DMS79 (cell line): Measurements from ENCODE around the gene IFT88.

Source experiments
- DNase-seq: peaks from one replicate; lab custom pipeline; 2025; lab: John Stamatoyannopoulos, UW

IFT88 gene

DNA sequence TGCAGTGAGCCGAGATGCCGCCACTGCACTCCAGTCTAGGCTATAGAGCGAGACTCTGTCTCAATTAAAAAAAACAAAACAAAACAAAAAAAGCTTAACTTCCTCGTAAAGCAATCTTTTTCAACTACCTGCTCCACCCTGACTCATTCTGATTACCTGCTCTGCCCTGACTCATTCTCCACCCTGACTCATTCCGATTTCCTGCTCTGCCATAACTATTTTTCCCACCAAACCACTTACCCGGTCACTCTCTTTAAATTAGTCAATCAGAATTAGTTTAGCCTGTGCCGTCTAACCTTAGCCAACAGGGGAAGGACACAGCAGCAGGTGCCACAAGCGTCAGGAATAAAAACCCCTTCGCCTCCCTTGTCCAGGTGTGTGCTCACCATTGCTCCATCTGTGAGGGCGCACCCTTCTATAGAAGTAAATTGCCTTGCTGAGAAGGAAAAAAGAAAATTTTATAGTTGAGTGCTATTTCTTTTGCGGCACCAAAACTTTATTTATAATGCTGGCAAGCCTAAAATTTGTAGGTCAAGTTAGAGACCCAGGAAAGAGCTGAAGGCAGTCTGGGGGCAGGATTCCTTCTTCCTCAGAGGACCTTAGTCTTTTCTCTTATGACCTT, 1.7 kb upstream of the IFT88 start:
- DNase-seq, result no peak

DNA sequence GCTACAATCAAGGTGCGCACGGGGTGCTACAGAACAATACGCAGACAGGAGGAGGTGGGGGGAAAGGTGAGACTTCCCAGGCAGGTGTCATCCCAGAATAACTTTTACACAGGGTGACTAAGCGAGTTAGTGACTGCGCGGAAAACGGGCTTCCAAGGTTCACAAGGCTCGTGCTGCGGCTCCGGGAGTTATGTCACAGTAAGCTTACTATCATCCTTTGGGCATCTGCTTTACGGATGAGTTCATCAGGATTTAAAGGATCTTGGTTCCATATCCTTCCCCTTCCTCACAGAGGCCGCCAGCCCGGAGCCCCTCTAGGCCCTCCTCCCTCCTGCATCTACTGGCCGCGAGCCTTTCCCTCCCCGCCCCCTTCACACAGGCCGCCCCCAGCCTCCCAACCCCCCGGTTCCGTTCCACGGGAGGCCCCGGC, 474 bp upstream of the IFT88 start:
- DNase-seq, result peak; percentile 42

DNA sequence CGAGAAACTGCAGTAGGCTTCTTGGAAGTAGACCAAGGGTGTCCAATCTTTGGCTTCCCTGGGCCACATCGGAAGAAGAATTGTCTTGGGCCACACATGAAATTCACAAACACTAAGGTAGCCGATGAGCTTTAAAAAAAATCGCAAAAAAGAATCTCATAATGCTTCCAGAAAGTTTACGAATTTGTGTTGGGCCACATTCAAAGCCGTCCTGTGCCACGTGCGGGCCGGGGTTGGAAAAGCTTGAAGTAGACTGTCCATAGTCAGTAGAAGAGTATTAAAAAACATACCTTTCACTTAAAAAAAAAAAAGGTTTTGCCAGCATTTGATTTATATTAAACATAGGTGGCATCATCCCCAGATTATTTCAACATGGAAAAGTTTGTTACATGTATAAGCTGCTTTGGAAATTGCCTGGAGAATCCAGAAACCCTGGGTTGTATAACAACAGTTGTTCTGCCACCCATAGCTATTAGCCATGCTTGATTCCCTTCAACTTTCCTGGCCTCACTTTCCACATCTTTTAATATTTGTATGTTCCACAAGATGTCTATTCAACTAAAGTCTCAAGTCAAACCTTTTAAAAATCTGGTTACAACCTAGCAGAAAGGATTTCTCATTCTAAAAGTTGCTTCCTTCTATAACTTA, 1.0 kb downstream of the IFT88 start:
- DNase-seq, result no peak

DNA sequence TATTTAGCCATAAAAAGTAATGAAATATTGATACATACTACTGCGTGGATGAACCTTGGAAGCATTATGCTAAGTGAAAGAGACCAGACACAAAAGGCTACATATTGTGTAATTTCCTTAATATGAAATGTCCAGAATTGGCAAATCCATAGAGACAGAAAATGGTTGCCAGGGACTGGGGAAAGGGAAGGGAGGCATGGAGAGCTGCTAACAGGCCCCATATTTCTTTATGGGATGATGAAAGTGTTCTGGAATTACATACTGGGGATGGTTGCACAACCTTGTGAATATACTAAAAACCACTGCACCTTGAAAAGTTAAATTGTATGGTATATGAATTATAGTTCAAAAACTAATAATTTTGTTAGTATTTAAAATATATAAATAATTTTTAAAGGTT, 3.6 kb downstream of the IFT88 start:
- no peak for DNase-seq

DNA sequence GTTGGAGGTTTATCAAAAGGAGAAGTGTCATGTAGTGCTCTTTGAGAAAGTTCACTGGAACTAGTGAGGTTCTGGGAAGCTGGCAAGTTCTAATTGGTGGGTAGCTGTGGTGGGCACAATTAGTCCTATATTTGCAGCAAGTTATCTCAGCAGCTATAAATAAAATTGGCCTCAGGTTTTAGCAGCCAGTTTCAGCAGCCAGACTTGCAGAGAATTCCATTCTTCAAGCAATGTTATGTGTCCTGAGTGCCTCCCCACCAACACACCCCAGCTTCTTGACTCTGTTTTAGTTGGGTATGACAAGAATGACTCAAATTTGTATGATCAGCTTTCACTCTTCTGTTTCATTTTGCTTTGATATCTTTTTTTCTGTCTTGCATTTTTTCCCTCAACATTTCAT, 4.7 kb downstream of the IFT88 start:
- DNase-seq, result no peak

DNA sequence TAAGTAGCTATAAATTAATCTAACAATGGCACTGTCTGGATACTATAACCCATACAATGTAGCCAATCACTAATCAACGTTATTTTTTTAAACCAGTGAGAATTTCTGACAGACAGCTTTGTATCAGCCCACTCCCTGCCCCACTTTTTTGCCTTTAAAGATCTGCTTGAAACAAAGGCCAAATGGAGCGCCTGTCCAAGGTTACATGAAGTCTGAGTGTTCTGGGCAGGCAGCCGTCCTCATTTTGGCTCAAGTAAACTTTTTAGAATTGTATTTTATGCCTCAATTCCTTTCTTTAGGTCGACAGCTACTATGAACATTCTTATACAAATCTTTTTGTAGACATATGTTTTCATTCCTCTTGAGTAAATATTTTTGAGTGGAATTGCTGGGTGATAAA, 6.2 kb downstream of the IFT88 start:
- DNase-seq, result no peak

DNA sequence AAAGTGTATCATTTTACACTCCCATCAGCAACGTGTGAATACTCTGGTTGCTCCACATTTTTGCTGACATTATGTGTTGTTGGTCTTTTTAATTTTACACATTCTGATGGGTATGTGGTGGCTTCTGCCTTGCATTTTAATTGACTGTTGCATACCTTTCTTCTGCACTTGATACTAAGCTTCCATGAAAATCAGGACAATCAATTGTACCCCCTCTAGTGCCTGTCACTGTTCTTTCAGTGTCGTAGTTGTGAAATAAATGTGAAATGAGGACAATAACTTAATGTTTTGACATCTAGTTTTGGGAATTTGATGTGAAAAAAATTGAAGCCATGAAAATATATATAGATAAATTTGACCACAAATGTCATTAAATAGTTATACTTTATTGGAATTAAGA, 6.7 kb downstream of the IFT88 start:
- no peak for DNase-seq

DNA sequence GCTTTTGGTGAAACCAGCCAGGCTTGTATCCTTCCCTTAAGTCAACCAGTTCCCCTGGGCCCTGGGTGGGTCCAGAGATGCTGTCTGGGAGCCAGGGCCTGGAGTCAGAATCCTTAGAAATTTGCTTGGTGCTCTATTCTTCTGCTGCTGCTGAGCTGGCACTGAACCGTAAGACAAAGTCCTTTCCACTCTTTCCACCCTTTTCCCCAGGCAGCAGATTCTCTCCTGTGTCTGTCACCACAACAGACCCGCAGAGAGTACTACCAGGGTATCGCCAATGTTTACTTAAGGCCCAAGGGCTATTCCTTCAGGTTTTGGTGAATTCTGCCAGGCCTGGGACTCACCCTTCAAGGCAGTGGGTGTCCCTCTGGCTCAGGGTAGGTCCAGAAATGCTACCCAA, 12.2 kb downstream of the IFT88 start:
- DNase-seq, result no peak

DNA sequence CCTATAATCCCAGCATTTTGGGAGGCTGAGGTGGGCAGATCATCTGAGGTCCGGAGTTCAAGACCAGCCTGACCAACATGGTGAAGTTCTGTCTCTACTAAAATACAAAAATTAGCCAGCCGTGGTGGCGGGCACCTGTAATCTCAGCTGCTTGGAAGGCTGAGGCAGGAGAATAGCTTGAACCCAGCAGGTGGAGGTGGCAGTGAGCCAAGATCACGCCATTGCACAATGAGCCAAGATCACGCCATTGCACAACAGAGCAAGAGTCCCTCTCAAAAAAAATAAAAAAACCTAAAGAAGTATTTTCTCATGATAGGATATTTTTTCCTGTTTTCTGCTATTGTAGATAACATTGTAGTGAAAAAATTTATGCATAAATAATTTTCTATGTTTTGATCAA, 13.3 kb downstream of the IFT88 start:
- no peak for DNase-seq

DNA sequence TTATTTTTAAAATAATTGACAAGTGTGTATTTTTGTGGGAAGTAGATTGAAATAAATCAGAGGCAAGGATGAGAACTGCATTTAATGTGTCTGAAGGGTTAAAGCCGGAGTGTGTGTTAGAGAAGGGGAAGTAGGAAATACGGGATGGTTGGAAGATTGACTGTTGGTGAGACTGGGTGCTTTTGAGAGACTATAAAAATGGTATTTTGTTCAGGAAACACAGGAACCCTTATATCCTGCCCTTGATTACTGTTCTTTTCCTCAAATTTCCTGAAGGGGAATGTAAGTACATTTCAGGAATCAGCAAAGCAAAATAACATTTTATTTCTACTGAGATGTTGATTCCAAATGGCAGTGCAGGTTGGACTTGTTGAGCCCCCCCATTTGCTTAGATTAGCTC, 15.1 kb downstream of the IFT88 start:
- no peak for DNase-seq

DNA sequence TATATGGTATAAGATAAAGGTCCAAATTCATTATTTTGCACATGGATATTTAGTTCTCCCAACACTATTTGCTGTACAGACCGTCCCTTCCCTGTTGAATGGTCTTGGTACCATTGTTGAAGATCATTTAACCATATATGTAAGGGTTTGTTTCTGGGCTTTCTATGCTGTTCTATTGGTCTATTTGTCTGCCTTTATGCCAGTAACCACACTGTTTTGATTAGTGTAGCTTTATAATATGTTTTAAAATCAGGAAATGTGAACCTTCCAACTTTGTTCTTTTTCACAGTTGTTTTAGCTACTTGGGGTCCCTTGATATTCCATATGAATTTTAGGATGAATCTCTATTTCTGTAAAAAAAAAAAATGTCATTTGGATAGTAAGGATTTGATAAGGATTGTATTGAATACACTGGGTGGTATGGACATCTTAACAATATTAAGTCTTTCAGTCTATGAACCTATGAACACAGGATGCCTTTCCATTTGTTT, 16.9 kb downstream of the IFT88 start:
- no peak for DNase-seq

DNA sequence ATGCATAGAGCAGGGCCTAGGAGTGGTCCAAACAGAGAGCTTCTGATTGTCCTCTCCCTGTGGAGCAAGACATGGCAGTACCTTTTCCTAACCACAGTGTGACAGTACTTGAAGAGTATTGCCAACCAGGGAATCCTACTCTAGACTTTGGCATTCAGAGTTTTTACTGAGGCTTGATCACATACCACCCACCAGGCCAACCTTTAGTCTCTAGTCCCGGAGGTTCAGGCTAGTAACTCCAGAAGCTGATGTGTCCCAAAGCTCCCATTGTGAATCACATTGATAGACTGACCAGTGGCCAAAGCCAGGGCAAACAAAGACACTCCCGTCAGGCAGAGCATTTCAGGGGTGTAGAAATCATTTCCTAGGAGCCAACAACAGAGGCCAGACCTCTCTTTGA, 18.4 kb downstream of the IFT88 start:
- DNase-seq, result no peak

DNA sequence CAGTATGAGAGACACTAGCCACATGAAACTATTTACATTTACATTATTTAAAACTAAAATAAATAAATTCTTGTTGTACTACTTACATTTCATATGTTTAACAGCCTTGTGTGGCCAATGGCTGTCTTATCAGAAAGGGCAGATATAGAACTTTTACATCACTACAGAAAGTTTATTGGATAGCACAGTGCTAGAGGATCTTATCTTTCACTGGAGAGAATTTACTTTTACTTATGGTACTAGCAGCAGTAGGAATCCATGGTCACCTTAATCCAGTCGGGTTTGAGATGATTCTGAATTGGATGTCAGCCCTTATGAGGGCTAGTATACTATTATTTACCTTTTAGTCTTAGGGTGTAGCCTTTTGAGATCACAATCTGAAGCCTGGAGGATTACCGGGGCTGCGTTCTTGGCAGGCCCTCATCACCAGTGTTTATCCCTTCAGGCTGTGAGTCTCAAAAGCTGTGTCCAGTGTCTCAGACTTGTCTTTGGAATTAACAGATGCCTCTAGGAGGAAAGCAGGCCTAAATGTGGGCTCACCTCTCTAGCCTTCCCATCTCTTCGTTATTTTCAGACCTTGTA, 21.7 kb downstream of the IFT88 start:
- no peak for DNase-seq

DNA sequence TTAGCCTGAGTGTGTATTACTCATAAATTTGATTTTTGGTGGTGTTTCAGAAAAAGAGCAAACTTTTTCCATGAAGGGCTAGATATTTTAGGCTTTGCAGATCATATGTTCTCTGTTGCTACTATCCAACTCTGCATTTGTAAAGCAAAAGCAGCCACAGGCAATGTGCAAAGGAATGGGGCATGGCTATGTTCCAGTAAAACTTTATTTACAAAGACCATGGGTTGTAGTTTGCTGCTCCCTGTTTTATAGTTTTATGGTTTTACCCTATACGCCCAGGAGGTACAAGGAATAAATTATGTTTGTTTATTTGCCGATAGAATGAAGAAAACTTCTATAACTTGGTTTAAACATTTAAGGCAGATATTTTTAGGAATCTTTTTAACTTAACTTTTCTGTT, 23.6 kb downstream of the IFT88 start:
- no peak for DNase-seq

DNA sequence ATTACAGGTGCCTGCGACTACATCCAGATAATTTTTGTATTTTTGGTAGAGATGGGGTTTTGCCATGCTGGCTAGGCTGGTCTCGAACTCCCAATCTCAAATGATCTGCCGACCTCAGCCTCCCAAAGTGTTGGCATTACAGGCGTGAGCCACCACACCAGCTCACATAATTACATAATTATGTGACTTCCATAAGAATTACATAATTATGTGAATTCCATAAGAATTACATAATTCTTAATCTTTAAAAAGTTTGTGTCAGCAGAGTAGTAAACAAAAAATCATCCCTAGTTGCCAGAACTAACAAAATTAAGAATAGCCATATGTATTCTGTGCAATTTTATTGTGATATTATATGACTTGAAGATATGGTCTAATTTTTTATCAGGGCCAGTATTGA, 25.6 kb downstream of the IFT88 start:
- DNase-seq, result no peak

DNA sequence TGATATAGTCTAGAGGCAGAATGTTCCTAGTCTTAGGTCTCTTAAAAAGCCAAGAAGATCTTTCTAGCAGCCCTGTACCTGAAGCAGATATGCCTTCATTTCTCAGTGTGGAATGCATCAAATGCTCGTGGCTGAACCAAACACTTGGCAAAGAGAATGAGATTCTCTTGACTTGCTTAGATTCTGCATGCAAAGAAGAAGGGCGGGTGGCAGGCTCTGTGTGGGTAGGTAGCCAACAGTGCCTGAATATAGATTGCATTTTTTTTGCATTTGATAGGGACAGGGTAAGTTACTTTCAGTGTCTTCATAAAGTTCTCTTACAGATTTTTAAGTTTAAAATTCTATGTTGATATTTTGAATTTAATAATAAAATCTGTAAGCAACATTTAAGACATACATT, 27.3 kb downstream of the IFT88 start:
- DNase-seq, result no peak

DNA sequence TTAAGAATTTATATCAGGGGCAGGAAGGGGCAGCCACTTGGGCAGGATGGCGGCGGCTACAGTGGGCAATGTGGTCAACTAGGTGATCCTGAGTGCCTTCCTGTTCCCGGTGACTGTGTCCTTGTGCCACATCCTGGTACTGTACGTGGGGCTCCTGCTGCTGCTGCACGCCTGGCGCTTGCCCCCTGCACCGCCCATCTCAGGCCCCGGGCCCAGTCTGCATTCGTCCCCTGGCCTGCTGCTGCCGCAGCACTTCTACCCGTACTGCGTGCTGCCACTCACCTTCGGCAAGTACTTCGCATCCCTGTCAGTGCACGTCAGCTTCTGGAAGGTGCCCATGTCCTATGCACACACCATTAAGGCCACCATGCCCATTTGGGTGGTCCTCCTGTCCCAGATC, 40.1 kb downstream of the IFT88 start:
- DNase-seq, result no peak

DNA sequence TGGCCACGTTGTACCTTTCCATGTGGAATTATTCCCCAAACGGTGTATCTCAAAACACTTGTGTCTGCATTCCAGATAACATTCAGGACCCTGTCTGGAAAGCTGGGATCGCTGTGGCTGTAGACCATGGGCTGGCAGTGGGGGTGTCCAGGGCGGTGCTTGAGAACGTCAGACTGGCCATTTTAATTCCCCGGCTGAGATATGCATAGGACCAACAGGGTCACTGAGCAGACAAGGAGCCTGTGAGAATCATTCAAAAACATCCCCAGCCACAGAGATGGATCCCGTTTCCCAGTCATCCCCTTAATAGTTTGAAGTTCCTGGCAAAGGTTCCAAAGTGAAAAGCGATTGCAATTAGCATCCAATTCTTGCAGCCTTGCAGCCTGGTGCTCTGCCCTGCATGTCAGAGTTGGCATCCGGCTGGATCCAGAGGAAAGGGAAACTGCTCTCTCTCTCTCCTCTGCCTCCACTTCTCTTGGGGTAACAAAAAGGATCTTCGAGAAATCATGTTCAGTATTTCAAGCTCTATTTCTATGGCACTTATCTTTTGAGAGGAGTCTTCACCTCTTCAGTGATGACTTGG, 41.6 kb downstream of the IFT88 start:
- DNase-seq, result no peak

DNA sequence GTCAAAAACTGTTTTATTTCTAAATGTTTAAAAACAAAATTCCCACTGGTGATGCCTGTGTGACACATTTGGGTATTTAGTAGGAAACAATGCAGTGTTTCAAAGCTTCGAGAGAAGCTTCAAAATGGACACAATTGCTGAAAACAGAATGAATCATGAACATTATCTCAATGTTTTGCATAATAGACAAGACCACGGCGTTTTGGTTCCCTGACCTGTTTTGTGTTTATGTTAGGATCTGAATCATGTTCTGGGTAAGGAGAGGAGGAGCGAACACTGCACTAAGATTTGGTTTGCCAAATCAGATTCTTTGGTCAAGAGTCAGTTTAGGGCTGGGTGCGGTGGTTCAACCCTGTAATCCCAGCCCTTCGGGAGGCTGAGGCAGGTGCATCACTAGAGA, 42.2 kb downstream of the IFT88 start:
- no peak for DNase-seq

DNA sequence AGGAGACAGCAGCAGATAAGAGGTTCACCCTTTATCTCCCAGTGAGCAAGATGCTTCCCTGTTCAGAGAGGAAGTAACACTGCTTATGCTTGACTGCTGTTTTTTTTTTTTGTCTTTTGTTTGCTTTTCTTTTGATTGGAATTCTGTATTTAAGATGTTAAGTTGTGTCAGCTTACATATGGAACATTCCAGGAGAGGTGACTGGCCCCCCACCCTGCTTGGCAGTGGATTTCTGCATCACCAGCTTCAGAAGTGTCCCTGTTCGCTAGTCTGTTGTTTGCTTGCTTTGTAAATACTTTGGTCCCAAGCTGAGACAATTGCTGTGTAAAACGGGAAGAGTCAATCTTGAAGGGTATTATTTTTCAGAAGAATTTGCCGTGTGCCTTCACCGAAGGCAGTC, 43.0 kb downstream of the IFT88 start:
- DNase-seq, result no peak

DNA sequence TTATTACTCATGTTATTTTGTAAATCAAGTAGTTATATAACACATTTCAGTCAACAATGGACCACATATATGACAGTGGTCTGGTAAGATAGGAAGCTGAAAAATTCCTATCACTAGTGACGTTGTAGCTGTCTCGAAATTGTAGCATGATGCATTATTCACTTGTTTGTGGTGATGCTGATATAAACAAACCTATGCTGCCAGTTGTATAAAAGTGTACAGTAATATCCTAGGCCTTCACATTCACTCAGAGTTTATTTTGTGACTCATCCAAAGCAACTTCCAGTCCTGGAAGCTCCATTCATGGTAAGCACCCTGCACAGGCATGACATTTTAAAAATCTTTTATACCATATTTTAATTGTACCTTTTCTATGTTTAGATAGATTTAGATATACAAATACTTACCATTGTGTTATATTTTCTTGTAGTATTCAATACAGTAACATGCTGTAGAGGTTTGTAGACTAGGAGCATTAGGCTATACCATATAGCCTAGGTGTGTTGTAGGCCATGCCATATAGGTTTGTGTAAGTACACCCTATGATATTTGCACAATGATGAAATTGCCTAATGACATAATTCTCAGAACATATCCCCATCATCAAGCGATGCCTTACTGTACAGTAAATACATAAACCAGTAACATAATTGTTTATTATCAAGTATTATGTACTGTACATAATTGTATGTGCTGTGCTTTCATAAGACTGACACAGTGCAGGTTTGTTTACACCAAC, 49.3 kb downstream of the IFT88 start:
- DNase-seq, result no peak

DNA sequence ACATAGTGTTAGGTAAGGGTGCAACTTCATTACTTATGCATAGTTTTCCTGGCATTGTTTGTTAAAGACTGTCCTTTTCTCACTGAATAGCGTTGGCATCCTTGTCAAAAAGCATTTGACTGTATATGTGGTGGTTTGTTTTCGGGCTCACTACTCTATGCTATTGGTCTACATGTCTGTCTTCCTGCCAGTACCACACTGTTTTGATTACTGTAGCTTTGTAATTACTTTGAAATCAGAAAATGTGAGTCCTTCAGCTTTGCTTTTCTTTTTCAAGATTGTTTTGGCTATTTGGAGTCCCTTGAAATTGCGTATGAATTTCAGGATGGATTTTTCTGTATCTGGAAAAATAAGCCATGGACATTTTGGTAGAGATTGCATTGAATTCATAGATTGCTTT, 56.0 kb downstream of the IFT88 start:
- no peak for DNase-seq

DNA sequence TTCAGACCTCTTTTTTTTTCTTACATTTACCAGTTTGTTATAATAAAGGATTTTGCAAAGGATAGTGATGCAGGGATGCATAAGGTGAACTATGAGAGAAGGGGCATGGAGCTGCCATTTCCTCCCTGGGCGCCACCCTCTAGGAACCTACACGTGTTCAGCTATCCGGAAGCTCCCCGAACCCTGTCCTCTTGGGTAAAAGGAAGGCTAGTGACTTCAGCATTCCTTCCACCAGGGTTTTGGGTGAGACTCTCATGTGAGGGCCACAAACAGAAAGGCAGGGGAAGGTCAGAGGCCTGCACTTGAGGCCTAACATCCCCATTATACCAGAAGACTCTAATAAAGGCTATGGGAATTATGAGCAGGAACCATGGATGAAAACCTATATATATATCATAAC, 57.3 kb downstream of the IFT88 start:
- DNase-seq, result no peak
